PFSK-1 (cell line): Measurements from ENCODE around the gene GRM4.

Experiments
- FOXP2 ChIP-seq: optimal IDR thresholded peaks from 2 replicates; pipeline ENCODE3; 2011; ENCODE audit warnings: borderline replicate concordance, control low read depth, inconsistent platforms; ENCODE audit not compliant: insufficient read depth; ENCODE audit errors: extremely low read length, extremely low read depth
- POLR2AphosphoS5 ChIP-seq: IDR thresholded peaks from 2 replicates; pipeline ENCODE4 v1.6.1; 2012; ENCODE audit warnings: low read depth, mild to moderate bottlenecking, control low read depth, low read length, moderate library complexity
- SIN3A ChIP-seq: IDR thresholded peaks from 2 replicates; pipeline ENCODE4 v1.6.1; 2012; ENCODE audit warnings: mild to moderate bottlenecking, low read length, moderate library complexity, borderline replicate concordance; ENCODE audit not compliant: insufficient read depth
- TAF1 ChIP-seq: IDR thresholded peaks from 2 replicates; pipeline ENCODE4 v1.6.1; 2012; ENCODE audit warnings: low read length, control low read depth, borderline replicate concordance; ENCODE audit not compliant: insufficient read depth
- TF ChIP-seq, protein P1 (sequence below), 2 experiments: IDR thresholded peaks; 2 replicates each; pipeline versions ENCODE4 v1.6.1 to v1.8.0; 2011 to 2012; ENCODE audit warnings: low read depth in 2 of 2, low read length in 2 of 2, control low read depth in 1 of 2, inconsistent platforms in 1 of 2, mild to moderate bottlenecking in 1 of 2, moderate library complexity in 1 of 2; ENCODE audit not compliant: insufficient read depth in 1 of 2

The GRM4 gene

DNA sequence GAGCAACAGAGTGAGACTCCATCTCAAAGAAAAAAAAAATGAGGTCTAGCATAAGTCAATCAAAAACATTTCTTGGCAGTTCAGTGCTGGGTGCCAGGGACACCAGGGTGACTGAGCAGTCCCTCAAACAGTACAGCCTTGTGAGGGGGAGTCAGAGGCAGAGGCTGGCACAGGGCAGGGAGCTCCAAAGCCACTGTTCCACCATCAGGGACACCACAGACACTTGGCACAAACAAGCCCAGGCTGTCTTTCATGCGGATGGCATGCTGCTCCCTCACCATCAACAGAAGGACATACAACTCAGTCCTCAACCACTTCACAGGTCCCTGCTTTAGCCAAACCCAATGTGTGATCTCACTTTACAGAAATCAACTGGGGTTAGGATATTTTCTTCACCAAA lies 36.0 kb upstream of the GRM4 start:
- TF ChIP-seq POLR2AphosphoS5 (no peak), FOXP2 (no peak), SIN3A (no peak), TAF1 (no peak)
- TF ChIP-seq, protein P1, sequence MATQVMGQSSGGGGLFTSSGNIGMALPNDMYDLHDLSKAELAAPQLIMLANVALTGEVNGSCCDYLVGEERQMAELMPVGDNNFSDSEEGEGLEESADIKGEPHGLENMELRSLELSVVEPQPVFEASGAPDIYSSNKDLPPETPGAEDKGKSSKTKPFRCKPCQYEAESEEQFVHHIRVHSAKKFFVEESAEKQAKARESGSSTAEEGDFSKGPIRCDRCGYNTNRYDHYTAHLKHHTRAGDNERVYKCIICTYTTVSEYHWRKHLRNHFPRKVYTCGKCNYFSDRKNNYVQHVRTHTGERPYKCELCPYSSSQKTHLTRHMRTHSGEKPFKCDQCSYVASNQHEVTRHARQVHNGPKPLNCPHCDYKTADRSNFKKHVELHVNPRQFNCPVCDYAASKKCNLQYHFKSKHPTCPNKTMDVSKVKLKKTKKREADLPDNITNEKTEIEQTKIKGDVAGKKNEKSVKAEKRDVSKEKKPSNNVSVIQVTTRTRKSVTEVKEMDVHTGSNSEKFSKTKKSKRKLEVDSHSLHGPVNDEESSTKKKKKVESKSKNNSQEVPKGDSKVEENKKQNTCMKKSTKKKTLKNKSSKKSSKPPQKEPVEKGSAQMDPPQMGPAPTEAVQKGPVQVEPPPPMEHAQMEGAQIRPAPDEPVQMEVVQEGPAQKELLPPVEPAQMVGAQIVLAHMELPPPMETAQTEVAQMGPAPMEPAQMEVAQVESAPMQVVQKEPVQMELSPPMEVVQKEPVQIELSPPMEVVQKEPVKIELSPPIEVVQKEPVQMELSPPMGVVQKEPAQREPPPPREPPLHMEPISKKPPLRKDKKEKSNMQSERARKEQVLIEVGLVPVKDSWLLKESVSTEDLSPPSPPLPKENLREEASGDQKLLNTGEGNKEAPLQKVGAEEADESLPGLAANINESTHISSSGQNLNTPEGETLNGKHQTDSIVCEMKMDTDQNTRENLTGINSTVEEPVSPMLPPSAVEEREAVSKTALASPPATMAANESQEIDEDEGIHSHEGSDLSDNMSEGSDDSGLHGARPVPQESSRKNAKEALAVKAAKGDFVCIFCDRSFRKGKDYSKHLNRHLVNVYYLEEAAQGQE (IDR thresholded peaks at IDR 0.05; ENCODE audit: insufficient read depth in 1 of 2, low read depth in 2 of 2, low read length in 2 of 2), result no peak

DNA sequence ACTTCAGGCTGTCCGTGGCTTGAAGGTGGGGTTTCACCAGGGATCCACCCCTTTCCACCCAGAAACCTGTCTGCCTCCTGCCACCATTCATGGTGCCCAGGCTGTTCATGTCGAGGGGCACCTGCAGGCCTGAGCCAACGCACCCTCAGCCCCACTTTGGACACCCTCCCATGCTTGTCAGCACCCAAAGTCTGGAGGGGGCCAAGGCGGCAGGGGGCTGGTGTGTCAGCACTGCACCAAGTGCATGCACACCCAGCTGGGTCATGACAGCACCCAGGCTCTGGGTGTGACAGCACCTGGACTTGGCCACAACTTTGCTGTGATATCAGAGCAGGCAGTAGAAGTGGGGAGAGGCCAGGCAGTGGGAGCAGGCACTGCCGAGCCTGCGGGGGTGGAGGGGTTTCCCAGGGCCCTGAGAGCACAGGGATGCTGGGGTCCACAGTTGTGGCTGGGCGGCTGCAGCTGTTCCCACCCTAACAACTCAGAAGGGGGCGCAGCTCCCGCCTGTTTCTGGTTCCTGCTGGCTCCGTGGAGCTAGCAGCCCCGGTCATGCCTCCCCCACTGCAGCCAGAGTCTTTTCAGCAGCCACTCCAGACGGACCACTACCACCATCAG lies 33.3 kb upstream of the GRM4 start:
- TF ChIP-seq TAF1, result no peak
- TF ChIP-seq, protein P1 (IDR thresholded peaks at IDR 0.05; ENCODE audit: insufficient read depth in 1 of 2, low read depth in 2 of 2, low read length in 2 of 2), result no peak
- TF ChIP-seq SIN3A, result no peak
- TF ChIP-seq FOXP2, result no peak
- TF ChIP-seq POLR2AphosphoS5, result no peak

DNA sequence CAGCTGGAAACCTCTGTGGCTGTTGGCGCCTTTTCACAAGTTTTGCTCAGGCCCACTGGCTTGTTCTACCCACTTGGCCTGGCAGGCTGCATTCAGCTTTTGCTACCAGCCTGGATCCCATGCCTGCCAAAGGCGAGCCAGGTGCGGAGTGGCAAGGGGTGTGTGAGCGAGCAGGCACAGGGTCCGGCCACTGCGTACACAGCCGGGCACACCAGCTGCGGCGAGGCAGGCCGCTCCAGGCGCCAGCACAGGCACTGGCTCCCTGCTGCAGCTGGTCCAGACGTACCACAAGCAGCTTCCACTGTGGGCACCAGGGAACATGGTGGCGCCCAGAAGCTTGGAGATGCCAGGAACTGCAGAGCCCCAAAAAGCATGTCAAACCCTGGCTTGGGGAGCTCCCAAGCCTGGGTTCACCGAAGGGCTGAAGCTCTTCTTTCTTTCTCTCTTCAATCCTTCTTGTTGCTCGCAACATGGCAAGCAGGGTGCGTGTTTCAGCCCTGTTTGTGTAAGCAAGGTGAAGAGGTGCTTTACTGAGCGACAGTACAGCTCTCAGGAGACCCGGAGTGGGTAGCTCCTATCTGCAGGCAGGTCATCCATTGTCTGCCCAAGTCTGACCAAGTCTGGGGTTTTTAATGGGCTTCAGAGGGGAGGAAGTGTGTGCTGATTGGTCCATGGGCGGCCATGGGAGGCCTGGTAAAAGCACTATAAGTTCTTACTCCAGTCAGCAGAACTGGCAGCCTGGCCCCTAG lies 32.6 kb upstream of the GRM4 start:
- TF ChIP-seq TAF1 (no peak), POLR2AphosphoS5 (no peak), SIN3A (no peak), FOXP2 (no peak)
- TF ChIP-seq, protein P1 (IDR thresholded peaks at IDR 0.05; ENCODE audit: insufficient read depth in 1 of 2, low read depth in 2 of 2, low read length in 2 of 2), result no peak

DNA sequence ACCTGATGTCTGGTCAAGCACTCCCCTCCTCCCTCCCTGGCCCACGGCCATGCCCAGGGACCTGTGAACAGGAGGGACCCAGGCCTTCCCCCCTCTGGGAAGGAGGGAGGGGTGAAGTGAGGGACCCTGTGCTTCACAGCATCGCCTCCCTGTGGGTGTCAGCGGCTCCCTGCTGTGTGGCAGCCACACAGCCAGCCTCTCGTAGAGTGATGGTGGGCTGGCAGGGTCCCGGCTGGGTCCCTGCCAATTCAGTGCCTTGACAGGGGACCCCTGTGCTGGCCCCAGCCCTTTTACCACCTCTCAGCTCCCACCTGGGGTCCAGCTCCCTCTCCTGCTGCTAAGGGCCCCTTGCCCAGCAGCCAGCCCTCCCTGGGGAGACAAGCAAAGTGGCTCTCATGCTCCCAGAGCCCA lies 31.3 kb upstream of the GRM4 start:
- TF ChIP-seq POLR2AphosphoS5, result no peak
- TF ChIP-seq, protein P1 (IDR thresholded peaks at IDR 0.05; ENCODE audit: insufficient read depth in 1 of 2, low read depth in 2 of 2, low read length in 2 of 2), result no peak
- no peak for TF ChIP-seq TAF1
- TF ChIP-seq FOXP2, result no peak
- no peak for TF ChIP-seq SIN3A
